GM21526 (cell line): ENCODE measurements around the gene RGL4.
"Not testable (repeated sequence)": the region's sequence is repeated elsewhere in the genome, so short reads cannot be mapped to it uniquely, and the experiment has no call there.

Experiments
- ATAC-seq: cut with Tn5 transposase; IDR thresholded peaks from one replicate; pipeline ENCODE4 v1.9.1; 2021; ENCODE audit warnings: moderate library complexity; ENCODE audit not compliant: unreplicated experiment, low FRiP score

Gene RGL4

DNA sequence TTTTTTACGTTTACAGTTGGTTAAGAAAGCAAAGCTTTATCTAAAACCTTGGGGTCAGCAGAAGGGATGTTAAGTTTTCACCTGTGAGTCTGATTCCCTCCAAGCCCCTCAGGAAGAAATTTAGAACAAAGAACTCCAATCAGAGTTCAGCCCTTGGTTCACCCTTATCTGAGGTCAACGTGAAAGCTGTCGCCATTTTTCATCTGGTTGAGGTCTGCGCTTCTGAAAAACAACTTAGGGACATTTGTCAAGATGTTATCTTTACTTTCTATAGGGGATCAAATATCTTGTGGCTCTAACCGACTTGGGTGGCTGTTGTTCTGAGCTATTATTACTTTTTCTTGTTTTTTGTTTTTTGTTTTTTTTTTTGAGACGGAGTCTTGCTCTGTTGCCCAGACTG, 30.0 kb downstream of the RGL4 start:
- ATAC-seq, result no peak

DNA sequence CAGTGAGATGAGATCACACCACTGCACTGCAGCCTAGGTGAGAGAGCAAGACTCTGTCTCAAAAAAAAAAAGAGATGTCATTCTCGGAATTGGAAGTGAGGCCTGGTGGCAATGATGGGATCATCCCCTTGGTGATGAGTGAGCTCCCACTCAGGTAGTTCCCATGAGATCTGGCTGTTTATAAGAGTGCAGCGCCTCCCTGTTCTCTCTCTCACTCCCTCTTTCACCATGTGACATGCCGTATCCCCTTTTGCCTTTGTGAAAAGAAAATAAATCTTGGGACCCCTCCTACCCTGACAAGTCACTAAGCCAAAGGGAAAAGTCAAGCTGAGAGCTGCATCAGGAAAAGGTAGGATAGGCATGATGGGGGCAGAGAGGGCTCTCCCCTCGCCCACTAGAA, 31.3 kb downstream of the RGL4 start:
- ATAC-seq, result no peak

DNA sequence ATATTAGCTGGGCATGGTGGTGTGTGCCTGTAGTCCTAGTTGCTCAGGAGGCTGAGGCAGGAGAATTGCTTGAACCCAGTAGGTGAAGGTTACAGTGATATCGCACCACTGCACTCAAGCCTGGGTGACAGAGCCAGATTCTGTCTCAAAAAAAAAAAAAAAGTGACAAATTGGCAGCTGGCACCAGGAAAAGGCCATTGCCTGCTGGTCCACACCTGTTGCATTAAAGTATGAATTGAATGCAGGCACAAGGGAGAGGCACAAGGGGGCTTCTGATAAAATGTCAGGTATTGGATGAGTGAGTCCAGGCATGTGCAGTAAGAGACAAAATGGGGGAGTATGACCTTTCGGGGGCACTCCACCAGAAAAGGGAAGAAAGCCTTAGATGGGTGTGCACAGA, 31.9 kb downstream of the RGL4 start:
- ATAC-seq, result no peak

DNA sequence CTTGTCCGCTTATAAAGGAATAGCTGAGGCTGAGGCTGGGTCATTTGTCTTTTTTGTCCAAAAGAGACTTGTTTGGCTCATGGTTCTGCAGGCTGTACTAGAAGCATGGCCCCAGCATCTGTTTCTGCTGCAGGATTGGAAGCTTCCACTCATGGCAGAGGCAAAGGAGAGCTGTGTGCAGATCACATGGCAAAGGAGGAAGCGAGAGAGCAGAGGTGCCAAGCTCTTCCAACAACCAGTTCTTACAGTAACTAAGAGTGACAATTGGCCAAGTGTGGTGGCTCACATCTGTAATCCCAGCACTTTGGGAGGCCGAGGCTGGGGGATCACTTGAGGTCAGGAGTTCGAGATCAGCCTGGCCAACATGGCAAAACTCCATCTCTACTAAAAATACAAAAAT, 37.3 kb downstream of the RGL4 start:
- not testable (repeated sequence) for ATAC-seq

DNA sequence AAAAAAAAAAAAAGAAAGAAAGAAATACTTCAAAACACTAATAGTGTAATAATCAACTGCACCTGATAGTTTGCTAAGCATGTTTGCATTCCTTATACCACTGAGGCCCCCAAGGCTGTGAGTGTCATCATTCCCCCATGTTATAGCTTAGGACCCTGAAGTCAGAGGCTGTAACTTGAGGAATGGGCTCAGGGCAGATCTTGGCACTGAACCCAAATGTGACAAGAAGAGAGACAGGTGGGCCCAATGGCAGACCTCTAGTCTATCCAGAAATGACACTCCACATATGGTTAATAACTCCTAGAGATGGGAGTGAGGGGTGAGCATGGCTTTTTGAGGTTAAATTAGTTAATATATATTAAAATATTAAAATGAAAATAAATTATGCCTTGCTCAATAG, 46.9 kb downstream of the RGL4 start:
- ATAC-seq, result no peak

DNA sequence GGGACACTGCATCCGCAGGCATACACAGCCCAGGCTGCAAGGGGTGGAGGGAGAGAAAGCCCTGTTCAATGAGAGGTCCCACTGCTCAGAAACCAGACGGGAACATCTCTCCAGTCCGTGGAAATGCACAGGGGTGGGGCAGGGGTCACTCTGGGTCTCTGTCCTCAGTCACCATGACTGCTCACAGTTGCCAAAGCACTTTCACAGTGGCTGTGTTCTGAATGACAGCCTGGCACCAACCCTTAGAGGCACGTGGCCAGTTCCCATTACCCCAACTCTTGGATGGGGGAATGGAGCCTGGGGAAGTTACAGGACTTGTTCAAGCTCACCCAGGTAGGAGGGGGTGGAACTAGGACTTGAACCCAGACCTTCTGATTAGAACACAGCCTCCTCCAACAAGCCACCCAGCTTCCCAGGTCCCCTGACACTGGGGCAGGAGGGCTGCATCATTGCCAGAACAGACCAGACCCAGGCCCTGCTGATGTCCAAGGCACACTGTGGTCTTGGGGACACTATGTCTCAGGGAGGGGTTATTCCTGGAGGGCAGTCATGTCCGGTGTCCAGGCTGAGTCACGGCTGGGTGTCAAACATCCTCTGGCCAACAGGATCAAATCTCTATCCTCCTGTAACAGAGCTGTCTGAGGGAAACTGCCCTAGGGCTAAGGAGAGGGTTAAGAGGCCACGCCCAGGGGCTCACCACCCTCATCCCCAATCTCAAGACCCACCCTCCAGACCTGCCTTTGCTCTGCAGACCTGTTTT, 51.9 kb downstream of the RGL4 start:
- no peak for ATAC-seq

DNA sequence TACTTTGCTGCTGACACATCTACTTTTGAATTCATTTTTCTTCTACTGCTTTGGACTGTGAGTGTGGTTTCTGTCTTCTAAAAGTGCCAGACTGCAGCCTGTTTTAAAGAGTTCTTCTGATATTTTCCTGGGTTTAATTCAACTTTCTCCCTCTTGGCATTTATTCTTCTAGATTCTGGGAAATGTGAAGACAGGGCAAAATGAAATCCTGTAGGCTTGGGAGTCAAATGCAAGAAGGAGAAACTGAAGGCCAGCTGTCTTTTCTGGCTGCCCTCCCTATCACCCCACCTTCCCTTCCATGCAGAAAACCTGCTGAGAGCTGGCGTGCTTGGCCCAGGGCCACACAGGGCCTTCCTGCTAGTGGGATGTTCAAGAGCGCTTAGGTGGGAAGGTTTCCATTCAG, 52.5 kb downstream of the RGL4 start:
- no peak for ATAC-seq

DNA sequence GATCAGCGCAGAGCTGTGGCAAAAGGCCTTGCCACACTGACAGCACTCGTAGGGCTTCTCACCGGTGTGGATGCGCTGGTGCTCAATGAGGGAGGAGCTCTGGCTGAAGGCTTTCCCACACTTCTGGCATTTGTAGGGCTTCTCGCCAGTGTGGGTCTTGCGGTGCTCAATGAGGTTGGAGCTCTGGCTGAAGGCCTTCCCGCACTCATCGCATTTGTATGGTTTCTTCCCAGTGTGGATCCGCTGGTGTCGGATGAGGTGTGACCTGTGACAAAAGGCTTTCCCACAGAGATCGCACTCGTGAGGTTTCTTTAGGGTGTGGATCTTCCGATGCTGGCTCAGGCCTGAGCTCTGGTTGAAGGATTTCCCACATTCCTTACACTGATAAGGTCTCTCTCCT, 53.2 kb downstream of the RGL4 start:
- ATAC-seq, result no peak

DNA sequence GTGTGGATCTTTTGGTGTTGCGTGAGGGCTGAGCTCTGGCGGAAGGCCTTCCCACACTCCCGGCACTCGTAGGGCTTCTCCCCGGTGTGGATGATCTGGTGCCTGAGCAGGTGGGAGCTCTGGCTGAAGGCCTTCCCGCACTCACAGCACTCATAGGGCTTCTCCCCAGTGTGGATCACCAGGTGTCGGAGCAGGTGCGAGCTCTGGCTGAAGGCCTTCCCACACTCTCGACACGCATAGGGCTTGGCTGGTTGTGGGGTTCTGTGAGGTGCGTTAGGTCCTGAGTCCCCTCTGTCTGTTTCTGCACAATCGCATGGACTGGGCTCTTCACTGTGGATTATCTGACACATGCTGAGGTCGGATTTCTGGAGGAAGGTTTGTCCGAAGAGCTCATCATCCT, 53.7 kb downstream of the RGL4 start:
- ATAC-seq, result no peak

DNA sequence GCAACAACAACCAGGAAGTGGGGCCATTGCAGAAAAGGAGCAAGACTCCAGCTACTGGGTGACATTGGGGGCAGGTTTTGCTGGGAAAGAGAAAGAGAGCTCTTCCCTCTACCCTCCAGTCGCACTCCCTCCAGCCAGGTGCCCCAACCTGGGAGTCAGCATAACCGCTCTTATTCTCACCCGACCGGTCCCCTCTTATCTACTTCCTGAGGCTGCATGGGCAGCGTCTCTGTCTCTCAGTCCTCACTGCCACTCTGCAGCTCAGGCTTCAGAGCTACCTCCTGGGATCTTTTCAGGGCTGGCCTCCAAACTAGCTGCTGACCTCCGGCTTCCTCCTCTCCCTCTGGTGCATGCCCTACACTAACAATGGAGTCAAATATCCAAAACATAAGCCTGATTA, 55.0 kb downstream of the RGL4 start:
- no peak for ATAC-seq
